Lower leg skin (tissue), 4 donors: ENCODE results near the gene MAST3. TPM values are rescaled to one million over a fixed set of nuclear protein-coding genes. Genes with fewer than 3 reads are reported as not detected.

ENCODE experiments used
- DNase-seq, 2 donors: peaks; one replicate each; pipeline ENCODE4 v3.0.0-alpha.2; 2019; ENCODE audit warnings: low spot score in 2 of 2
- H3K4me3 ChIP-seq: fragments of 200-600 bp; sonication (generic); 2 replicates; pipeline ENCODE4 v1.5.1; 2017; ENCODE audit warnings: mild to moderate bottlenecking, low read depth; ENCODE audit not compliant: poor library complexity, severe bottlenecking
- POLR2A ChIP-seq, 2 donors: fragments of 450-650 bp; IDR thresholded peaks; one replicate each; pipeline ENCODE4 v1.6.1; 2016 to 2017; ENCODE audit warnings: antibody characterized with exemption in 2 of 2, mild to moderate bottlenecking in 1 of 2, moderate library complexity in 1 of 2
- WGBS, 2 donors: methylation state at CpG; one replicate each; pipeline ENCODE4 v1.1.5; 2018; 5-methylcytosine and 5-hydroxymethylcytosine counted together
- intact Hi-C: fragments of 100-400 bp; cut with DNase I; formaldehyde crosslinking; loops from one replicate; pipeline ENCODE4 v1.15.0; 2023; ENCODE audit warnings: low total_unique reads
- total RNA-seq, 4 donors: library from RNA; depleted of rRNA; stranded (reverse); fragments of >200 nt; gene quantifications; one replicate each; pipeline ENCODE4 v1.1.0, GENCODE V29; 2016
- TF ChIP-seq, protein P1 (sequence below), 3 donors: fragments of 450-650 bp; IDR thresholded peaks; one replicate each; pipeline ENCODE4 v1.5.1; 2016; ENCODE audit warnings: antibody characterized with exemption in 3 of 3, mild to moderate bottlenecking in 3 of 3, moderate library complexity in 2 of 3

Gene MAST3
- total RNA-seq, 4 donors from 2014 or later: 12.9 to 19.8 (median 17.0) TPM

GRCh38 chr19:18126097-18126496, 28.5 kb downstream of the MAST3 start:
- intact Hi-C loops: no loop called here
- WGBS, 2 donors: 94 to 100% methylated on average over 2 of the region's 2 CpGs
- DNase-seq: no peak
- H3K4me3 ChIP-seq: no peak overlapping the region
- TF ChIP-seq POLR2A (IDR thresholded peaks at IDR 0.05): no peak
- TF ChIP-seq, protein P1, sequence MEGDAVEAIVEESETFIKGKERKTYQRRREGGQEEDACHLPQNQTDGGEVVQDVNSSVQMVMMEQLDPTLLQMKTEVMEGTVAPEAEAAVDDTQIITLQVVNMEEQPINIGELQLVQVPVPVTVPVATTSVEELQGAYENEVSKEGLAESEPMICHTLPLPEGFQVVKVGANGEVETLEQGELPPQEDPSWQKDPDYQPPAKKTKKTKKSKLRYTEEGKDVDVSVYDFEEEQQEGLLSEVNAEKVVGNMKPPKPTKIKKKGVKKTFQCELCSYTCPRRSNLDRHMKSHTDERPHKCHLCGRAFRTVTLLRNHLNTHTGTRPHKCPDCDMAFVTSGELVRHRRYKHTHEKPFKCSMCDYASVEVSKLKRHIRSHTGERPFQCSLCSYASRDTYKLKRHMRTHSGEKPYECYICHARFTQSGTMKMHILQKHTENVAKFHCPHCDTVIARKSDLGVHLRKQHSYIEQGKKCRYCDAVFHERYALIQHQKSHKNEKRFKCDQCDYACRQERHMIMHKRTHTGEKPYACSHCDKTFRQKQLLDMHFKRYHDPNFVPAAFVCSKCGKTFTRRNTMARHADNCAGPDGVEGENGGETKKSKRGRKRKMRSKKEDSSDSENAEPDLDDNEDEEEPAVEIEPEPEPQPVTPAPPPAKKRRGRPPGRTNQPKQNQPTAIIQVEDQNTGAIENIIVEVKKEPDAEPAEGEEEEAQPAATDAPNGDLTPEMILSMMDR (IDR thresholded peaks at IDR 0.05): no peak

DNA sequence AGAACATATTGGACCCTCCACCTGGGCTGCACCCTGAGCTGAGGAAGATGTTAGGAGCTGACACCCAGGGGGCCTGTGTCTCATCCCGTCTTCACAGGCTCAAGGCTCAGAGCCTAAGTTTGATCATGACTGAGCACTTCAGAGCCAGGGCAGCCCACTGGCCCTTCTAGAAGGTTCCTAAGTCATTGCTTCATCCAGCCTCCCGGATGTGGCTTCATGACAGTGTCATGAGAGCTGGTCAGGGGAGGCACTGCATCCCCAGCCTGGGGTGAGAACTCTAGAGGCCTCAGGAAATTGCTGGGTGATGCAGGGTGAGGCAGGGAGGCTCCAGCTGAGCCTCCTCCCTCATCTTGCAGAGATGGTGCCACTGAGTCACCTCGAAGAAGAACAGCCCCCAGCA, 30.5 kb downstream of the MAST3 start:
- no peak for DNase-seq
- 76 to 87% methylated on average over 3 of the region's 3 CpGs for WGBS, 2 donors
- TF ChIP-seq POLR2A (IDR thresholded peaks at IDR 0.05): no peak
- TF ChIP-seq, protein P1 (IDR thresholded peaks at IDR 0.05): no peak
- no peak overlapping the region for H3K4me3 ChIP-seq
- intact Hi-C loops: no loop called here

DNA sequence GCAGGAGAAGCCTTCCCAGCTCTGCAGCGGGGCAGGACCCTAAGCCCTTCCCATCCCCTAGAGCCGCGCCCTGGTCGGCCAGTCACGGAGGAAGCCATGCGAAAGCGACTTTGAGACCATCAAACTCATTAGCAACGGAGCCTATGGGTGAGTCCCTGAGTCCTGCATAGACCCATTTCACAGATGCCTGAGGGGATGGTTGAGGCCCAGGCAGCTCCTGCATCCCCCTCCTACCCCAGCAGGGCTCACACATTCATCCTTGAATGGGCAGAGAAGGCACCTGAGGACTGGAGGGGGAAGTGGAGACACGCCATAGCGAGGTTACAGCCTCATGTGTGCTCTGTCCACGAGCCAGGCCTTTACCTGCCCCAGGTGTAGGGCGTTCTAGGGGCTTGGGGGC, 31.2 kb downstream of the MAST3 start:
- WGBS, 2 donors: 88 to 95% methylated on average over 11 to 12 of the region's 12 CpGs
- no peak overlapping the region for H3K4me3 ChIP-seq
- TF ChIP-seq POLR2A (IDR thresholded peaks at IDR 0.05): no peak
- TF ChIP-seq, protein P1 (IDR thresholded peaks at IDR 0.05): no peak
- intact Hi-C loops: no loop called here
- no peak for DNase-seq

GRCh38 chr19:18130523-18131242, 33.1 kb downstream of the MAST3 start:
- TF ChIP-seq, protein P1 (IDR thresholded peaks at IDR 0.05): no peak
- TF ChIP-seq POLR2A (IDR thresholded peaks at IDR 0.05): no peak
- no peak overlapping the region for H3K4me3 ChIP-seq
- intact Hi-C loops: no loop called here
- no peak for DNase-seq
- 95 to 98% methylated on average over 21 of the region's 21 CpGs for whole genome bisulfite sequencing, 2 donors

- no peak for TF ChIP-seq POLR2A (IDR thresholded peaks at IDR 0.05)
- TF ChIP-seq, protein P1 (IDR thresholded peaks at IDR 0.05): no peak
- DNase-seq: no peak
- H3K4me3 ChIP-seq: no peak overlapping the region
- 73 to 83% methylated on average over 19 to 31 of the region's 31 CpGs for WGBS, 2 donors
- intact Hi-C loops: no loop called here
Observed at GRCh38 chr19:18131841-18132596, 34.4 kb downstream of the MAST3 start.
